ENCODE measurements around the gene VOPP1. TPM values are rescaled to one million over a fixed set of nuclear protein-coding genes. Genes with fewer than 3 reads are reported as not detected.

VOPP1 gene
- total RNA-seq, 1 experiment from 2014 or later = 30.3 TPM

GRCh38 chr7:55527307-55527706 is 45.0 kb downstream of the VOPP1 start:
- no peak overlapping the region for H3K27ac ChIP-seq (ENCODE audit: low read depth, low read length)
- no peak overlapping the region for H3K9ac ChIP-seq (ENCODE audit: low read length)
- no peaks in the 10 kb centered on the region for H3K27me3 ChIP-seq (ENCODE audit: insufficient read depth, low read length)
- ChIA-PET POLR2A (no interaction called here), RAD21 (ENCODE audit: low non-redundant PET in 1 of 2, low total read pairs in 2 of 2, uncharacterized antibody in 2 of 2, unreplicated experiment in 2 of 2) (no interaction called here), CTCF (no interaction called here)
- BruUV-seq (replicated peaks) = no TSS peak
- no peak overlapping the region for H3K4me3 ChIP-seq (replicated peaks in 1 of 2; ENCODE audit: low read depth in 1 of 2, low read length in 2 of 2)
- no peaks in the 10 kb centered on the region for H3K36me3 ChIP-seq (ENCODE audit: control insufficient read depth in 1 of 2, insufficient read depth in 2 of 2, low read length in 2 of 2)
- ATAC-seq (no peak), DNase-seq (ENCODE audit: low read depth, low spot score) (no peak)
- no peaks in the 10 kb centered on the region for H3K9me2 ChIP-seq (ENCODE audit: insufficient read depth)
- H3K4me1 ChIP-seq (ENCODE audit: control insufficient read depth in 1 of 2, insufficient read depth in 2 of 2, low read length in 2 of 2) = peaks cover 0 to 4% of the 10 kb centered on the region in 2 experiments; a peak in 2 of 4 replicates
- intact Hi-C loops (cut with micrococcal nuclease) = no loop called here
- H3K79me2 ChIP-seq (ENCODE audit: insufficient read depth, low read length) = no peaks in the 10 kb centered on the region; the same call in 1 of the 2 replicates
- no peak overlapping the region for H2AFZ ChIP-seq (ENCODE audit: low read depth, low read length, poor library complexity, severe bottlenecking)
- no peaks in the 10 kb centered on the region for H4K20me1 ChIP-seq (ENCODE audit: insufficient read depth)
- H3K4me2 ChIP-seq (ENCODE audit: low read length) = no peak overlapping the region
- TF ChIP-seq MAX (IDR thresholded peaks at IDR 0.05) (no peak), RAD21 (IDR thresholded peaks at IDR 0.05; ENCODE audit: low read depth) (no peak), POLR2AphosphoS5 (IDR thresholded peaks at IDR 0.05; ENCODE audit: low read depth, low read length) (no peak), EGR1 (IDR thresholded peaks at IDR 0.05; ENCODE audit: low read depth) (no peak), ELF1 (IDR thresholded peaks at IDR 0.05; ENCODE audit: borderline replicate concordance, low read depth) (no peak), EZH2 (IDR thresholded peaks at IDR 0.05) (no peak), SRF (IDR thresholded peaks at IDR 0.05; ENCODE audit: low read depth) (no peak), FOSL1 (IDR thresholded peaks at IDR 0.05; ENCODE audit: low read depth) (no peak), ZFX (IDR thresholded peaks at IDR 0.05) (no peak), POLR2A (IDR thresholded peaks at IDR 0.05; ENCODE audit: borderline replicate concordance, extremely low read depth, insufficient read depth, insufficient read length) (no peak), EZH2phosphoT487 (IDR thresholded peaks at IDR 0.05; ENCODE audit: borderline replicate concordance) (no peak), REST (IDR thresholded peaks at IDR 0.05; ENCODE audit: low read depth) (no peak), TCF7L2 (IDR thresholded peaks at IDR 0.05; ENCODE audit: borderline replicate concordance, extremely low read depth, insufficient read depth, insufficient read length) (no peak), SP1 (IDR thresholded peaks at IDR 0.05; ENCODE audit: low read depth) (no peak), CEBPB (IDR thresholded peaks at IDR 0.05; ENCODE audit: low read depth) (no peak), ZNF274 (IDR thresholded peaks at IDR 0.05; ENCODE audit: low read depth, low read length) (no peak), SIN3A (IDR thresholded peaks at IDR 0.05; ENCODE audit: low read depth) (no peak), JUND (IDR thresholded peaks at IDR 0.05) (no peak), CBX3 (IDR thresholded peaks at IDR 0.05; ENCODE audit: low read depth) (no peak)
- H3K9me3 ChIP-seq (ENCODE audit: control insufficient read depth in 1 of 2, insufficient read depth in 1 of 2, low read depth in 1 of 2, low read length in 2 of 2) = no peaks in the 10 kb centered on the region

All from HCT116 (cell line).